Measurements from ENCODE around the gene CDC14B.

DNA sequence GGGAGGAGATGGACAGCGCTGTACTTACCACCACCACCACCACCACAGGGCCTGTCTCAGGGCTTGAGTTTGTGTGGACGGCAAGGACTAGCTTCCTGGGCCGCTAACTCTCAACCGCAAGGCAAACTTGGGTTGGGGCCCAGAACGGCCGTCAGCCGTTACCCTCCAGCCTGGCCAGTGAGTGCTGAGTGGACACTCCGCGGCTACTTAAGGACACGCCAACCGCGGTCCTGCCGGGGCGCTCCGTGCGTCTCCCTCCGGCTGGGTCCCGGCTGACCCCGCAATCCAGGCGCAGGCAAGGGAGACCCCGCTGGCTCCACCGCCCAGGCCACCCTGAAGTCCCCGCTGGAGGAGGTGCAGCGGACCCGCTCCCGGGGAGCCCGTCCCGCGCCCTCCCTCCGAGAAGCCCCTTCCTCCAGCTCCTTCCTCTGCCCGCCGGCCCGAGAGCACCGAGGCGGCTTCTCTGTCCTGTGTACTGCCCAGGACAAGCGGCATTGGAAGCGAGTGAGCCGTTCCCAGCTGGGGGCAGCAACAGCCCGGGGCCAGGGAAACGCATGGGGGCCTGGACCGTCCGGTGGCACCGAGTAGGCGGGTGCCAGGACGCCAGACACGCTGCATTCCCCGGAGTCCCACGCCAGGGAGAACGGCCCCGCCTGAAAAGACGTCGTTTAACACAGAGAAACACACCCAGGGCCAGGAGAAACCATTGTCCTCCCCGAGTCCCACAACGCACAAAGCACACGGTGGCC, 123.1 kb downstream of the CDC14B start:
- TF ChIP-seq POLR2AphosphoS5 (IDR thresholded peaks at IDR 0.05; ENCODE audit: low read depth, low read length) (no peak), SIN3A (IDR thresholded peaks at IDR 0.05; ENCODE audit: borderline replicate concordance, insufficient read depth, low read length) (no peak), TAF1 (IDR thresholded peaks at IDR 0.05; ENCODE audit: borderline replicate concordance, insufficient read depth, low read length) (no peak)
- TF ChIP-seq, protein P1, sequence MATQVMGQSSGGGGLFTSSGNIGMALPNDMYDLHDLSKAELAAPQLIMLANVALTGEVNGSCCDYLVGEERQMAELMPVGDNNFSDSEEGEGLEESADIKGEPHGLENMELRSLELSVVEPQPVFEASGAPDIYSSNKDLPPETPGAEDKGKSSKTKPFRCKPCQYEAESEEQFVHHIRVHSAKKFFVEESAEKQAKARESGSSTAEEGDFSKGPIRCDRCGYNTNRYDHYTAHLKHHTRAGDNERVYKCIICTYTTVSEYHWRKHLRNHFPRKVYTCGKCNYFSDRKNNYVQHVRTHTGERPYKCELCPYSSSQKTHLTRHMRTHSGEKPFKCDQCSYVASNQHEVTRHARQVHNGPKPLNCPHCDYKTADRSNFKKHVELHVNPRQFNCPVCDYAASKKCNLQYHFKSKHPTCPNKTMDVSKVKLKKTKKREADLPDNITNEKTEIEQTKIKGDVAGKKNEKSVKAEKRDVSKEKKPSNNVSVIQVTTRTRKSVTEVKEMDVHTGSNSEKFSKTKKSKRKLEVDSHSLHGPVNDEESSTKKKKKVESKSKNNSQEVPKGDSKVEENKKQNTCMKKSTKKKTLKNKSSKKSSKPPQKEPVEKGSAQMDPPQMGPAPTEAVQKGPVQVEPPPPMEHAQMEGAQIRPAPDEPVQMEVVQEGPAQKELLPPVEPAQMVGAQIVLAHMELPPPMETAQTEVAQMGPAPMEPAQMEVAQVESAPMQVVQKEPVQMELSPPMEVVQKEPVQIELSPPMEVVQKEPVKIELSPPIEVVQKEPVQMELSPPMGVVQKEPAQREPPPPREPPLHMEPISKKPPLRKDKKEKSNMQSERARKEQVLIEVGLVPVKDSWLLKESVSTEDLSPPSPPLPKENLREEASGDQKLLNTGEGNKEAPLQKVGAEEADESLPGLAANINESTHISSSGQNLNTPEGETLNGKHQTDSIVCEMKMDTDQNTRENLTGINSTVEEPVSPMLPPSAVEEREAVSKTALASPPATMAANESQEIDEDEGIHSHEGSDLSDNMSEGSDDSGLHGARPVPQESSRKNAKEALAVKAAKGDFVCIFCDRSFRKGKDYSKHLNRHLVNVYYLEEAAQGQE (IDR thresholded peaks at IDR 0.05; ENCODE audit: insufficient read depth in 1 of 2, low read depth in 2 of 2, low read length in 2 of 2), result no peak
